Body of pancreas (tissue), 4 donors: ENCODE results near the gene TMCC3.

Source experiments
- CTCF ChIP-seq, 7 experiments: fragments of 450-650 bp in 4 of 7; fragments of 200-600 bp in 3 of 7; sonication (generic) in 3 of 7; IDR thresholded peaks; one replicate each; pipeline ENCODE4 v1.5.1; 2016 to 2019; ENCODE audit warnings: antibody characterized with exemption in 7 of 7
- POLR2A ChIP-seq, 3 donors: fragments of 450-650 bp; IDR thresholded peaks; one replicate each; pipeline ENCODE4 v1.6.1; 2016; ENCODE audit warnings: antibody characterized with exemption in 3 of 3, mild to moderate bottlenecking in 2 of 3

- no peak for TF ChIP-seq CTCF (IDR thresholded peaks at IDR 0.05)
- TF ChIP-seq POLR2A (IDR thresholded peaks at IDR 0.05): no peak
Measured at GRCh38 chr12:94699801-94700200, 49.4 kb upstream of the TMCC3 start.
